AG09309 (cell line): Measurements from ENCODE around the gene HYOU1.

Source experiments
- DNase-seq: peaks from one replicate; pipeline ENCODE4 v3.0.0-alpha.2; 2010; ENCODE audit warnings: low read depth
- H3K4me3 ChIP-seq: 2 replicates; pipeline ENCODE4 v1.5.1; 2011; ENCODE audit warnings: mild to moderate bottlenecking, low read depth, low read length, moderate library complexity; ENCODE audit not compliant: control insufficient read depth
- CTCF ChIP-seq: IDR thresholded peaks from 2 replicates; pipeline ENCODE4 v1.5.1; 2011; ENCODE audit warnings: mild to moderate bottlenecking, low read depth, low read length, inconsistent platforms; ENCODE audit not compliant: insufficient read depth, control insufficient read depth; ENCODE audit errors: missing control alignments

HYOU1 gene

DNA sequence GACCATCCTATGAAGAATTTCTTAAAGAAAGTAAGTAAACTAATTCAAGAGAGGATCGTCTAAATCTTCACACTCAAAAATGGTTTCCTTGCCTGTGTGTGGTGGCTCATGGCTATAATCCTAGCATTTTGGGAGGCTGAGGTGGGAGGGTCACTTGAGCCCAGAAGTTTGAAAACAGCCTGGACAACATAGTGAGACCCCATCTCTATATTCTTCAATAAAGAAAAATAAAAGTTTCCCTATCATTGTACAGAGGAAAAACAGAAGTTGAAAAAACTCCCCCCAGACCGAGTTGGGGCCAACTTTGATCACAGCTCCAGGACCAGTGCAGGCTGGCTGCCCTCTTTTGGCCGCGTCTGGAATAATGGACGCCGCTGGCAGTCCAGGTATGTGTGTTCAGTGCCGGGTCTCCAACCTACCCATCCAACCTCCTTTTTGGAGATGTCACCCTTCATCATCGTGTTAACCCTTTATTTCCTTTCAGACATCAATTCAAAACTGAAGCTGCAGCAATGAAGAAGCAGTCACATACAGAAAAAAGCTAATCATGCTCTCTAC is 41.9 kb downstream of the HYOU1 start:
- no peak overlapping the region for H3K4me3 ChIP-seq
- TF ChIP-seq CTCF, result no peak
- DNase-seq, result no peak

DNA sequence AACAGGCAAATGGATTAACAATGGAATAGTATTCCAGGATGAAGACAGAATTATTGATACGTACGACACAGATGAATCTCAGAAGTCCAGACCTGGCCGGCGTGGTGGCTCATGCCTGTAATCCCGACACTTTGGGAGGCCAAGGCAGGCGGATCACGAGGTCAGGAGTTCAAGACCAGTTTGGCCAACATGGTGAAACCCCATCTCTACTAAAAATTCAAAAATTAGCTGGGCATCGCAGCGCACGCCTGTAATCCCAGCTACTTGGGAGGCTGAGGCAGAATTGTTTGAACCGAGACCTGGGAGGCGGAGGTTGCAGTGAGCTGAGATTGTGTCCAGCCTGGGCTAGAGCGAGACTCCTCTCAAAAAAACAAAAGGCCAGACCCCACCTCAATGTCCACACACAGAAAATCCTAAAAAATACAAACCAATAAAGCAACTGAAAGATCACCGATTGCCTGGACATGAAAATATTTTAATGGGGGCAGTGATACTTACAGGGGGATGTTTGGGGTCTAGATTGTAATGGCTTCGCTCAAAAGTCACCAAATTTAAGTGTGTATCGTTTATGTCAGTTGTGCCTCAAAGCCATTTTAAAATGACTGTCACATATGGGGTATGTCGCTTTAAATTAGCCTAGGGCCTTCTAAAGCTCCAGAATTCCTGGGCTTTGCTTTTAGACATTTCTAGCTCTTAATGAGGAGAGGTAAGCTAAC is 42.6 kb downstream of the HYOU1 start:
- no peak for TF ChIP-seq CTCF
- DNase-seq, result no peak
- no peak overlapping the region for H3K4me3 ChIP-seq

DNA sequence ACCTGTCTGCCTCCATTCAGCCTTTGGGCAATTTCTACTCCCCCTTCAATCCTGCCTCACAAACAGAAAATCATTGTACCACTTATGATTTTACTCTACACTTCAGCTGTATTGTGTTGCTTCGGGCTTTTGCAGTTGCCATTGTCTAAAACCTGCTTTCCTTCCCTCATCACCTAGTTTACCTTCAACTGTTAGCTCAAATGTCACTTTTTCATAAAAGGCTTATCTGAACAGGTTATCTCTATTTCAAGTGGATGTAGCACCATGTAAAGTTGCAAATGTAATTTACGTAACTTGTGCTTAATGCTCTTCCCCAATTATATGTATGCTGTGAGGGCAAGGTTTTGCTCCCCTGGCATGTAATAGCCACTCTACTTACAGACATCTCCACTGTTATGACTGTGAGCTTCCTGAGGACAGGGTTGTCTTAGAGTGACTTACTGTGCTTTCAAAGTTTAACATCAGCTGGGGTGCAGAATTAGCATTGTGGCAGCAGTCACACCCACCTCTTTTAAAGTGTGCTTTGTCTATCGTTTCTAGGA is 44.3 kb downstream of the HYOU1 start:
- no peak for TF ChIP-seq CTCF
- DNase-seq, result no peak
- H3K4me3 ChIP-seq, result no peak overlapping the region

DNA sequence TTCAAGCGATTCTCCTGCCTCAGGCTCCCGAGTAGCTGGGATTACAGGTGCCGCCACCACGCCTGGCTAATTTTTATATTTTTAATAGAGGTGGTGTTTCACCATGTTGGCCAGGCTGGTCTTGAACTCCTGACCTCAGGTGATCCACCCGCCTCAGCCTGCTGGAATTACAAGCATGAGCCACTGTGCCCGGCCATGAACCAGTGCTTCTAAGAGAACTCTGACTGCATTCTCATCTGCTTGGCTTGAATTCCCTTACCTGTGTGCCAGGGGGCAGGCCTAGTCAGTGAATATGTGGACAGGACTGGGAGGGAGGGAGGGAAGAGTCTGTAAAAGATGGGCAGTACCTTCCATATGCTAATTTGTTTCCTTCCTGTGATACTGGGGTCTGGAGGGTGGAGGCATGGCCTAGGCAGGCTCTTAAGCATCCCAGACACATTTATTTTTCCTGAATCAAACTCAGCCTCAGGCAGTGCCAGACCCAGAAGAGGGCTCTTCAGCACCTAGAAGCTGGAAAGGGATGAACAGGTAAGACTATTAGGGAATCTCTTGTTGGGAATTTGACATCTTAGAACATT is 45.4 kb downstream of the HYOU1 start:
- no peak overlapping the region for H3K4me3 ChIP-seq
- no peak for TF ChIP-seq CTCF
- DNase-seq, result no peak

DNA sequence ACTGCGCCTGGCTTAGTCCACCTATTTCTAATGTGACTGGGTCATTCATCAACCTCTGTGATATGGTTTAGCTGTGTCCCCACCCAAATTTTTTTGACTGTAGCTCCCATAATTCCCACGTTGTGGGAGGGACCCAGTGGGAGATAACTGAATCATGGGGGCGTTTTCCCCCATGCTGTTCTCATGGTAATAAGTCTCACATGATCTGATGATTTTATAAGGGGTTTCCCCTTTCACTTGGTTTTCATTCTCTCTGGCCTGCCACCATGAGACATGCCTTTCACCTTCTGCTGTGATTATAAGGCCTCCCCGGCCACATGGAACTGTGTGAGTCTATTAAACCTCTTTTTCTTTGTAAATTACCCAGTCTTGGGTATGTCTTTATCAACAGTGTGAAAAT is 50.3 kb downstream of the HYOU1 start:
- TF ChIP-seq CTCF, result no peak
- no peak overlapping the region for H3K4me3 ChIP-seq
- no peak for DNase-seq

DNA sequence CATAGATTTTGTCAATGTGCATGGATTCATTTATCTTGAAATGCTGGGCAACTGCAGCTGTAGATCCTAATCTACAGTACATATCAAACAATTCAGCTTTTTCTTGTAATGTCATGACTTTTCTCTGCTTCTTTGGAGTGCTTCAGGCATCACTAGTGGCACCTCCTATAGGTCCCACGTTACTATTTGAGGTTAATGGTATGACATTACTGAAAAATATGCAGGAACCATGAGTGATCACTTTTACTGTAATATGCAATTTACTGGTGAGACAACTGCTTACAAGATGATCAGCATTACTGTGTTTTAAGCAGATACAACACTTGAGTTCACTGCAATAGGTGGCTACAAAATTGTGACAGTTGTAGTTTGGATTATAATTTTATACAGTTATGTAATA is 56.1 kb downstream of the HYOU1 start:
- no peak for TF ChIP-seq CTCF
- H3K4me3 ChIP-seq, result no peak overlapping the region
- DNase-seq, result no peak
